ENCODE results near the gene ZDHHC11B.
"Not testable (repeated sequence)": the region's sequence is repeated elsewhere in the genome, so short reads cannot be mapped to it uniquely, and the experiment has no call there.

ZDHHC11B gene

GRCh38 chr5:766666-767431 lies 17.7 kb downstream of the ZDHHC11B start:
- no peak for DNase-seq

GRCh38 chr5:765948-766631 lies 18.4 kb downstream of the ZDHHC11B start:
- no peak for DNase-seq

GRCh38 chr5:763998-764781 lies 20.3 kb downstream of the ZDHHC11B start:
- no peak for DNase-seq

GRCh38 chr5:763397-763796 lies 21.1 kb downstream of the ZDHHC11B start:
- DNase-seq = no peak

GRCh38 chr5:762996-763395 lies 21.5 kb downstream of the ZDHHC11B start:
- not testable (repeated sequence) for DNase-seq

GRCh38 chr5:761854-762710 lies 22.4 kb downstream of the ZDHHC11B start:
- no peak for DNase-seq

GRCh38 chr5:761059-761771 lies 23.3 kb downstream of the ZDHHC11B start:
- DNase-seq = no peak

- DNase-seq = no peak
Observed at GRCh38 chr5:760363-761058, 24.0 kb downstream of the ZDHHC11B start.

GRCh38 chr5:759781-760362 lies 24.7 kb downstream of the ZDHHC11B start:
- no peak for DNase-seq

GRCh38 chr5:759111-759751 lies 25.3 kb downstream of the ZDHHC11B start:
- peak; percentile 66 for DNase-seq

- no peak for DNase-seq
Observed at GRCh38 chr5:758698-759053, 25.9 kb downstream of the ZDHHC11B start.

- DNase-seq = peak; percentile 28
Observed at GRCh38 chr5:757931-758697, 26.4 kb downstream of the ZDHHC11B start.

- DNase-seq = no peak
Observed at GRCh38 chr5:757346-757930, 27.1 kb downstream of the ZDHHC11B start.

- peak; percentile 18 for DNase-seq
Observed at GRCh38 chr5:756865-757345, 27.6 kb downstream of the ZDHHC11B start.

- DNase-seq = no peak
Observed at GRCh38 chr5:756171-756570, 28.4 kb downstream of the ZDHHC11B start.

- not testable (repeated sequence) for DNase-seq
Observed at GRCh38 chr5:754143-754632, 30.3 kb downstream of the ZDHHC11B start.

GRCh38 chr5:753567-754142 lies 30.9 kb downstream of the ZDHHC11B start:
- not testable (repeated sequence) for DNase-seq

GRCh38 chr5:752532-753115 lies 31.9 kb downstream of the ZDHHC11B start:
- not testable (repeated sequence) for DNase-seq

Measured in T-helper 9 cell (primary cell).